ENCODE data around the gene FCRL6. TPM values are rescaled to one million over a fixed set of nuclear protein-coding genes. Genes with fewer than 3 reads are reported as not detected.

The FCRL6 gene
- polyA plus RNA-seq, 2 donors = 0.04 to 0.08 TPM

DNA sequence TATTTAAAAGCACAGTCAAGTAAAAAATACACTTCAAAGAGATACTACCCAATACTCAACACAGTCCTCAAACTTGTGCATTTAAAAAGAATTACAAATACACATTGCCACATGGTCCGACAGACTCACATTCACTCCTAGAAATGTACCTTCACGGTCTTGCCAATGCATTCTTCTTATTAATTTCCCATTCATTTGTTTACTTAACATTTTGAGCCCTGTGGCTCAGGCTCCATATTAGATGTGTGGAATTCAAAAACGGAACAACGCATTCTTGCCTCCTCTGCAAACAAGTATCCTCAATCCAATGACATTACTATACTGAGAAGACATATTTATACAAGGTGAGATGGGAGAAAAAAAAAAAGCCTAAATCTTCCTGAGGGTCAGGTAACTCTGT, 23.9 kb upstream of the FCRL6 start:
- Histone ChIP-seq H3K27ac (ENCODE audit: low read depth in 2 of 2, low read length in 1 of 2) (no peak overlapping the region), H3K27me3 (ENCODE audit: control insufficient read depth in 1 of 2, insufficient read depth in 2 of 2, low read length in 2 of 2) (no peaks in the 10 kb centered on the region), H3K36me3 (ENCODE audit: control insufficient read depth in 2 of 2, insufficient read depth in 2 of 2, low read length in 1 of 2) (peaks cover 0 to 6% of the 10 kb centered on the region in 2 donors), H3K9me3 (ENCODE audit: control insufficient read depth in 2 of 2, insufficient read depth in 1 of 2, low read depth in 1 of 2, low read length in 1 of 2) (no peaks in the 10 kb centered on the region), H3K4me3 (ENCODE audit: low read depth in 1 of 2, low read length in 2 of 2) (no peak overlapping the region), H3K4me1 (ENCODE audit: control insufficient read depth in 2 of 2, insufficient read depth in 2 of 2, low read length in 1 of 2) (peaks cover 0 to 6% of the 10 kb centered on the region in 2 donors)
- 71 to 83% methylated on average over 4 of the region's 4 CpGs for WGBS, 2 donors

DNA sequence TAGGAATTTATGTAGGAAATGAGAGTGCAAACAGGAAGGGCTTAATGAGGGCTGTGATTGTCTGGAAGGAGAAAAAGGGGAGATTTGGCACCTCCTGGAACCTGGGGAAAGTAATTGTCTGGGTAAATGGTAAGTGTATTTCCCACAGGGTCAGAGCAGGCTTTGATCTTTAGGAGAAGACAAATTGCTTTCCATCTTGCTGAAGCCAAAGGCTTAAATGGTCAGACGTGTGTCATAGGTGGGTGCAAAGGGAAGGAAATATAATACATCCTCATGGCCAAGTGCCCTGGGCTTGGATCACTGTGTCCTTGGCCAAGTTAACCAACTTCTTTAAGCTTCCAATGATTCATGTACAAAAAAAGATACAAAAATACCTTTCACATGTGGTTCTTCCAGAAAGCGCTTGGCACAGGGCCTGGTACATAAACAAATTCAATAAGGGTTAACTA, 22.7 kb upstream of the FCRL6 start:
- Histone ChIP-seq H3K27ac (ENCODE audit: low read depth in 2 of 2, low read length in 1 of 2) (peak overlapping the region in 1 of 2 donors; percentile 29), H3K9me3 (ENCODE audit: control insufficient read depth in 2 of 2, insufficient read depth in 1 of 2, low read depth in 1 of 2, low read length in 1 of 2) (no peaks in the 10 kb centered on the region), H3K27me3 (ENCODE audit: control insufficient read depth in 1 of 2, insufficient read depth in 2 of 2, low read length in 2 of 2) (no peaks in the 10 kb centered on the region), H3K4me1 (ENCODE audit: control insufficient read depth in 2 of 2, insufficient read depth in 2 of 2, low read length in 1 of 2) (peaks cover 0 to 6% of the 10 kb centered on the region in 2 donors), H3K36me3 (ENCODE audit: control insufficient read depth in 2 of 2, insufficient read depth in 2 of 2, low read length in 1 of 2) (peaks cover 0 to 6% of the 10 kb centered on the region in 2 donors), H3K4me3 (ENCODE audit: low read depth in 1 of 2, low read length in 2 of 2) (no peak overlapping the region)
- WGBS, 2 donors = 30 to 53% methylated on average over 2 of the region's 2 CpGs

DNA sequence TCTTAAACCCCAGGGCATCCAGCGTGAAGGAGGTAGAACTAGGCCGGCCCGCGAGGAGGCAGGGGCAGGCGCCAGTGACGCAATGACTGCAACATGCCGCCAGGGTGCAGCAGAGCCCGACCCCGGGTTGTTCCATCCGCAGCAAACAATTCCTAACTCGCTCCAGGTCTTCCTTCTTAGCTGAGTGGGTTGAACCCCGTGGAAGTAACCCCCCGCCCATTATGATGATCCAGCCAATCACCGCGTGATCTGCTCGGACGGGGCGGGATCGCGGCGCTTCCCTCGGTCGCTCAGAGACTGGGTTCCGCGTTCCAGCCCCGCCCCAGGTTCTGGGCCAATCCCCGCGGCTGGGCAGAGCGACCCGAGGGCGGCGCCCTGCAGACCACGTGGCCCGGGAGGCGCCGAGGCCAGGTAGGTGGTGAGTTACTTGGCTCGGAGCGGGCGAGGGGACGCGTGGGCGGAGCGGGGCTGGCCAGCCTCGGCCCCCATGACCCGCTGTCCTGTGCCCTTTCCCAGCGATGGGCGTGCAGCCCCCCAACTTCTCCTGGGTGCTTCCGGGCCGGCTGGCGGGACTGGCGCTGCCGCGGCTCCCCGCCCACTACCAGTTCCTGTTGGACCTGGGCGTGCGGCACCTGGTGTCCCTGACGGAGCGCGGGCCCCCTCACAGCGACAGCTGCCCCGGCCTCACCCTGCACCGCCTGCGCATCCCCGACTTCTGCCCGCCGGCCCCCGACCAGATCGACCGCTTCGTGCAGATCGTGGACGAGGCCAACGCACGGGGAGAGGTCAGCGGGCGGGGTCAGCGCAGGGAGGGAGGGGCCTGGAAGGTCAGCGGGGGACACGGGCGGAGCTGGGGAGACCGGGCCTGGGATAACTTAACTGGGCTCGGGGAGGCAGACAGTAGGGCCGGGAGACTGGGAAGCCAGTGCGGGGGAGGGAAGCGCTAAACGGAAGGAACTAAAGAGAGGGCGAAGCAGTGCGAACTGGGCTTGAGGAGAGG, 21.3 kb upstream of the FCRL6 start, which contains the start of gene DUSP23:
Gene DUSP23, plus strand, starts transcription at position 380 of the 1,000 bp plus-strand sequence. Its CDS starts 139 bp downstream, at position 519.
- Histone ChIP-seq H3K27me3 (ENCODE audit: control insufficient read depth in 1 of 2, insufficient read depth in 2 of 2, low read length in 2 of 2) (no peaks in the 10 kb centered on the region), H3K36me3 (ENCODE audit: control insufficient read depth in 2 of 2, insufficient read depth in 2 of 2, low read length in 1 of 2) (peaks cover 0 to 6% of the 10 kb centered on the region in 2 donors), H3K4me1 (ENCODE audit: control insufficient read depth in 2 of 2, insufficient read depth in 2 of 2, low read length in 1 of 2) (peaks cover 0 to 6% of the 10 kb centered on the region in 2 donors), H3K9me3 (ENCODE audit: control insufficient read depth in 2 of 2, insufficient read depth in 1 of 2, low read depth in 1 of 2, low read length in 1 of 2) (no peaks in the 10 kb centered on the region), H3K27ac (ENCODE audit: low read depth in 2 of 2, low read length in 1 of 2) (peak within 1 kb of the TSS; percentile 75 to 90), H3K4me3 (ENCODE audit: low read depth in 1 of 2, low read length in 2 of 2) (peak within 1 kb of the TSS; percentile 83 to 87)
- 1% methylated on average over 75 to 88 of the region's 88 CpGs for WGBS, 2 donors

DNA sequence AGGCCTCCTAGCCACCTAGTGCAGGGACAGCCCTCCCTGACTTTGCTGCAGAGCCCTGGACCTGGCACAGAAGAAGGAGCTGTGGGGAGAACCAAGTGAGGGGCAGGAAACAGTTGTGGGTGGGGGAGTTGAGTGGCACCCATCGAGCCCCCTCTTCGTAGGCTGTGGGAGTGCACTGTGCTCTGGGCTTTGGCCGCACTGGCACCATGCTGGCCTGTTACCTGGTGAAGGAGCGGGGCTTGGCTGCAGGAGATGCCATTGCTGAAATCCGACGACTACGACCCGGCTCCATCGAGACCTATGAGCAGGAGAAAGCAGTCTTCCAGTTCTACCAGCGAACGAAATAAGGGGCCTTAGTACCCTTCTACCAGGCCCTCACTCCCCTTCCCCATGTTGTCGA, 20.2 kb upstream of the FCRL6 start:
- no peaks in the 10 kb centered on the region for H3K9me3 ChIP-seq (ENCODE audit: control insufficient read depth in 2 of 2, insufficient read depth in 1 of 2, low read depth in 1 of 2, low read length in 1 of 2)
- peak overlapping the region in 1 of 2 donors; percentile 3 for H3K27ac ChIP-seq (ENCODE audit: low read depth in 2 of 2, low read length in 1 of 2)
- H3K27me3 ChIP-seq (ENCODE audit: control insufficient read depth in 1 of 2, insufficient read depth in 2 of 2, low read length in 2 of 2) = no peaks in the 10 kb centered on the region
- H3K4me3 ChIP-seq (ENCODE audit: low read depth in 1 of 2, low read length in 2 of 2) = peak overlapping the region in 1 of 2 donors; percentile 83
- H3K36me3 ChIP-seq (ENCODE audit: control insufficient read depth in 2 of 2, insufficient read depth in 2 of 2, low read length in 1 of 2) = peaks cover 0 to 6% of the 10 kb centered on the region in 2 donors
- WGBS, 2 donors = 96 to 98% methylated on average over 12 of the region's 12 CpGs
- peaks cover 0 to 6% of the 10 kb centered on the region in 2 donors for H3K4me1 ChIP-seq (ENCODE audit: control insufficient read depth in 2 of 2, insufficient read depth in 2 of 2, low read length in 1 of 2)

DNA sequence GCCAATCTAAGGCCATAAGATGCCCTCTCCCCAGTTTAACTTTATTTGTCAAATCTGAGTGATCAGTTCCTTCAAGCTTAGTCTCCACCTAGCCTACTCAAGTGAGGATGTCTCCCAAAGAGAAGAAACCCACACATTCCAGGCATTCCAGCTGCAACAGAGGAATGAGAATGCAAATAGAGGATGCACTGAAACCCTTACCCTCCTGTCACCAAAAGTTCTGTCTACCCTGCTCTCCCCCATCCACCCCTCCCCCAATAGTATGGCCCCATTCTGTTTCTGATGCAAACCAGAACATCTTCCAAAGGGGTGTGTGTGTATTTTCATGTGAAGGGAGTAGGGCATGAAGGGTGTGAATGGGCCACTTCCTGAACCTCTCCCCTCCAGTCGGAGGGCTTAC, 18.4 kb upstream of the FCRL6 start:
- peaks cover 0 to 6% of the 10 kb centered on the region in 2 donors for H3K36me3 ChIP-seq (ENCODE audit: control insufficient read depth in 2 of 2, insufficient read depth in 2 of 2, low read length in 1 of 2)
- peaks cover 0 to 6% of the 10 kb centered on the region in 2 donors for H3K4me1 ChIP-seq (ENCODE audit: control insufficient read depth in 2 of 2, insufficient read depth in 2 of 2, low read length in 1 of 2)
- no peak overlapping the region for H3K27ac ChIP-seq (ENCODE audit: low read depth in 2 of 2, low read length in 1 of 2)
- no peak overlapping the region for H3K4me3 ChIP-seq (ENCODE audit: low read depth in 1 of 2, low read length in 2 of 2)
- no peaks in the 10 kb centered on the region for H3K27me3 ChIP-seq (ENCODE audit: control insufficient read depth in 1 of 2, insufficient read depth in 2 of 2, low read length in 2 of 2)
- no peaks in the 10 kb centered on the region for H3K9me3 ChIP-seq (ENCODE audit: control insufficient read depth in 2 of 2, insufficient read depth in 1 of 2, low read depth in 1 of 2, low read length in 1 of 2)
- 70 to 75% methylated on average over 1 of the region's 1 CpG for WGBS, 2 donors

DNA sequence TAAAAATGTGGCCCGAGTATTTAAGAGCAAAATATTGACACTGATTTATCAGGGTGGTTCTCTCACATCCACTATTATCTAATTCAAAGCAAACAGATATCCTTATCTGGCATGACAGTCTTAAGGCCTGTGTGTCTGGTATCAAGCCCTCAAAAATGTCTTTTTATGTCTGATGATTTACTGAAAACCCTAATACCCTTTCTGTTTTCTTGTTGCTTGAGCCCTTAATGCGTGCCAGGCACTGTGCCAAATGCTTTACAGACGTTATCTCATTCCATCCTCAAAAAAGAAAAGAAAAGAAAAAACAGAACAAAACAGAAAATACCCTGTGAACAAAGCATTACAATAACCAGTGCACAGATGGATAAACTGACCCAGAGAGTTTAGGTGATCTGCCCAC, 15.7 kb upstream of the FCRL6 start:
- Histone ChIP-seq H3K27ac (ENCODE audit: low read depth in 2 of 2, low read length in 1 of 2) (no peak overlapping the region), H3K27me3 (ENCODE audit: control insufficient read depth in 1 of 2, insufficient read depth in 2 of 2, low read length in 2 of 2) (no peaks in the 10 kb centered on the region), H3K36me3 (ENCODE audit: control insufficient read depth in 2 of 2, insufficient read depth in 2 of 2, low read length in 1 of 2) (peaks cover 0 to 6% of the 10 kb centered on the region in 2 donors), H3K4me1 (ENCODE audit: control insufficient read depth in 2 of 2, insufficient read depth in 2 of 2, low read length in 1 of 2) (peaks cover 0 to 6% of the 10 kb centered on the region in 2 donors), H3K9me3 (ENCODE audit: control insufficient read depth in 2 of 2, insufficient read depth in 1 of 2, low read depth in 1 of 2, low read length in 1 of 2) (no peaks in the 10 kb centered on the region), H3K4me3 (ENCODE audit: low read depth in 1 of 2, low read length in 2 of 2) (no peak overlapping the region)
- 23 to 29% methylated on average over 3 of the region's 3 CpGs for WGBS, 2 donors

DNA sequence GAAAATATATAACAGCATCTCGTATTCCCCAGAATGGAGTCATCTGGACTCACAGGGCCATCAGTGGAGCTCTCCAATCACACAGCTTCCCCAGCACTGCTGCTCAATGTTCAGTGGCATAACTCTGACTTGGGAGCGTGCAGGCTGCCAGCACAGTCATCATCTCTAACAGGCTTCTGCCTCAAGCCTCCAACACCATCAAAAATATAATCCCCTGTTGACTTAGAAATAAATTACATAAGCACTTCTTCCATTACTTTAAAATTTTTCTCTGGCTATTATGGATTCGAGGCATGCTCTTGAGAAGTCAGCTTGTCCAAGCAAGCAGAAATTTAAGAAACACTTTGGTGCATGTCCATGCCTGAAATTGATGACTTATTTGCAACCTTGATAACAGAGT, 15.2 kb upstream of the FCRL6 start:
- Histone ChIP-seq H3K27ac (ENCODE audit: low read depth in 2 of 2, low read length in 1 of 2) (peak overlapping the region in 1 of 2 donors; percentile 26), H3K27me3 (ENCODE audit: control insufficient read depth in 1 of 2, insufficient read depth in 2 of 2, low read length in 2 of 2) (no peaks in the 10 kb centered on the region), H3K36me3 (ENCODE audit: control insufficient read depth in 2 of 2, insufficient read depth in 2 of 2, low read length in 1 of 2) (peaks cover 0 to 6% of the 10 kb centered on the region in 2 donors), H3K4me3 (ENCODE audit: low read depth in 1 of 2, low read length in 2 of 2) (no peak overlapping the region), H3K9me3 (ENCODE audit: control insufficient read depth in 2 of 2, insufficient read depth in 1 of 2, low read depth in 1 of 2, low read length in 1 of 2) (no peaks in the 10 kb centered on the region), H3K4me1 (ENCODE audit: control insufficient read depth in 2 of 2, insufficient read depth in 2 of 2, low read length in 1 of 2) (peaks cover 0 to 4% of the 10 kb centered on the region in 2 donors)
- 29 to 50% methylated on average over 3 of the region's 3 CpGs for WGBS, 2 donors

DNA sequence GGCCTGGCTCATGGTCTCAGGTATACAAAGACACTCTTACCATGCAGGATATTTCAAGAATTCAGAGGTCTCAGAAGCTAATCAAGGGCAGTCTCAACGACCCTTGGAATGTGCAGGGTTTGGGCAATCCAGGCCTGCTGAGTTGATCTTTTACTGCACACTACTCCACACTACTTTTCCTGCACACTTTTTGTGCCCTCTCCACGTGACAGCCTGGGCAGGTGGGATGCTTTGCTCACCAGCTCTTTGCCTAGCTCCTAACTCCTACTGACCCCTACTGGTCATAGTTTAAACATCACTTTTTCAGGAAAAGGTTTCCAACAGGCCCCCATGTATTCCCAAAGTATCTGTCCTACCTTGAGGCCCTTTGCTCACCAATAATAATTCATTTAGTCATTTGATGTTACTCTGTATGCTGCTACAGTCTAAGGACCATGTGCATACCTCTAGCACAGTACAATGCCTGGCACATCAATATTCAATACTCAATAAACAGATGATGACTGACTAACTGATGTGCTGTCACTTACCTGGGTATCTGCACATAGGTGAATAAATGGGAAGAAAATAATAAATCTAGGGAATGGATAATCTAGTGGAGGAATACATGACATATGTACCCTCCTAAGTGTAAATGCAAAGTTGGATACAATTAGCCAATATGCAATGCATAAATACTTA, 11.8 kb upstream of the FCRL6 start:
- Histone ChIP-seq H3K36me3 (ENCODE audit: control insufficient read depth in 2 of 2, insufficient read depth in 2 of 2, low read length in 1 of 2) (no peaks in the 10 kb centered on the region), H3K9me3 (ENCODE audit: control insufficient read depth in 2 of 2, insufficient read depth in 1 of 2, low read depth in 1 of 2, low read length in 1 of 2) (no peaks in the 10 kb centered on the region), H3K4me1 (ENCODE audit: control insufficient read depth in 2 of 2, insufficient read depth in 2 of 2, low read length in 1 of 2) (no peaks in the 10 kb centered on the region), H3K4me3 (ENCODE audit: low read depth in 1 of 2, low read length in 2 of 2) (no peak overlapping the region), H3K27ac (ENCODE audit: low read depth in 2 of 2, low read length in 1 of 2) (no peak overlapping the region), H3K27me3 (ENCODE audit: control insufficient read depth in 1 of 2, insufficient read depth in 2 of 2, low read length in 2 of 2) (no peaks in the 10 kb centered on the region)
- WGBS, 2 donors = 29% methylated on average over 2 of the region's 2 CpGs

DNA sequence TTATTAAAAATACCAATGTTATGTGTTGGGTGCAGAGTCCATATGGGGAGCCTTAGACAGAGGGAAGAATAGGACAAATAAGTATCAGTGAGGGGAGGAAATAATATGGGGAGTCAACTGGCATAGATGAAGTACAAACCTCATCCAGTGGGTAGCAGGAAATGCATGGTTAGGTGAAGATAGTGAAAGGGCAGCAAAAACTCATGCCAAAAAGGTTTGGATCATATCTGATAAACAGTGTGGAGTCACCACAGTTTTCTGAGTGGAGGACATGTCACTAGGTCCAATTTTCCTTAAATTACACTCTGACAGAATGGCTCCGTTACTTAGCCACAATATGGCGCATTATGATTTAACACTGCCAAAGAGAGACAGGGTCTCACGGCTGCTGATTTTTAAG, 11.1 kb upstream of the FCRL6 start:
- no peaks in the 10 kb centered on the region for H3K9me3 ChIP-seq (ENCODE audit: control insufficient read depth in 2 of 2, insufficient read depth in 1 of 2, low read depth in 1 of 2, low read length in 1 of 2)
- H3K4me1 ChIP-seq (ENCODE audit: control insufficient read depth in 2 of 2, insufficient read depth in 2 of 2, low read length in 1 of 2) = no peaks in the 10 kb centered on the region
- no peaks in the 10 kb centered on the region for H3K36me3 ChIP-seq (ENCODE audit: control insufficient read depth in 2 of 2, insufficient read depth in 2 of 2, low read length in 1 of 2)
- WGBS, 2 donors = 56 to 67% methylated on average over 3 of the region's 3 CpGs
- H3K27ac ChIP-seq (ENCODE audit: low read depth in 2 of 2, low read length in 1 of 2) = no peak overlapping the region
- no peaks in the 10 kb centered on the region for H3K27me3 ChIP-seq (ENCODE audit: control insufficient read depth in 1 of 2, insufficient read depth in 2 of 2, low read length in 2 of 2)
- no peak overlapping the region for H3K4me3 ChIP-seq (ENCODE audit: low read depth in 1 of 2, low read length in 2 of 2)
